NK-92 (cell line): Measurements from ENCODE around the gene SDS.

ENCODE experiments used
- DNase-seq: peaks from one replicate; lab custom pipeline; 2025; ENCODE audit not compliant: unreplicated experiment; lab: John Stamatoyannopoulos, UW

The SDS gene

DNA sequence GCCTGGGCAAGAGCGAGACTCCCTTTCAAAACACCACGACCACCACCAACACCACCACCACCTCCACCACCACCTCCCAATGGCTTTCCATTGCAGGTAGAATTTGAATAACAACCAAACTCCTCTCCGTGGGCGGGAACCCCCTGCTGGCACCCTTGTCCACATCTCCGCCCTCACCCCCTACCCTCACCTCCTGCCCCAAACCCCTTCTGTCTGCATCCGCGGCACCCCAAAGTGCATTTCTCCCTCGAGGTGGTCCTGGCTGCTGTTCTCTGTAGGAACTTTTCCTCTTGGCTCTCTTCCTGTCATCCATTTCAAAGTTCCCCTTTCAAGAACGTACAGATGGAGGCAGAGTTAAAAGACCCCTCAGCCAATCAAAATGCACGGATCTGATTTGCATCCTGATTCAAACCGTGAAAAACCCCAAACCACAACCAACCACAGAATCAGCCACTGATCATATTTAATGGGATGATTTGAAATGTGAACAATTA lies 22.3 kb upstream of the SDS start:
- no peak for DNase-seq

DNA sequence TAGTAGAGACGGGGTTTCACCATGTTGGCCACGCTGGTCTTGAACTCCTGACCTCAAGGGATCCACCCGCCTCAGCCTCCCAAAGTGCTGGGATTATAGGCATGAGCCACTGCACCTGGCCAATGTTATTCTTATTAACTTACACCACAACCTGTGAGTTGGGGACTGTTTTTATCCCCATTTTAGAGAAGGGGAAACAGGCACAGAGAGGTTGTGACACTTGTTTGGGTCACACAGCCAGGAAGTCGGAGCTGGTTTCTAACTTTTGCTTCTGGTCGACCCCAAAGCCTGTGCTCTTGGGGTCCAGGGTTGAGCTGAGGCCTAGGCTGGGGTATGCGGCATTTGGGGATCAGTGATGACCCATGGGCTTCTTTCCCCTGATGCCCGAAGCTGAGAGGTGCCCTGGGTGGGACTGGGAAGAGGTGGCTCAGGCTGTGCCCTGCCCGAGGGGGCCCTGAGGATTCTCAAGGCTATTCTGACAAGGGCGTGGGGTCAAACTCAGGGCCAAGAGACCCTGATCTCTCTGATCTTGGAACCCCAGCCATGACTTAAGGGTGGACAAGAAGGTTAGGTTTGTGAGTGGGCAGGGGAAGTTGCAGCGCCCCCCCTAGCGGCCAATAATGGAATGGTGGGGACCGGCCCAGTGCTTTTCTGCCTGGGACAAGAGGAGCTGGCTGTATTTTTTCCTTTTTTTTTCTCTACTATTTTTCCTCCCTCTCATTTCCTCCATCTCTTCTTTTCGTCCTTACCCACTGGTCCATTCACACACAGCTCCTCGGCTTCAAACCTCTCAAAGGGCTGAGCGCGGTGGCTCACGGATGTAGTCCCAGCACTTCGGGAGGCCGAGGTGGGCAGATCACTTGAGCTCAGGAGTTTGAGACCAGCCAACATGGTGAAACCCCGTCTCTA lies 21.5 kb upstream of the SDS start:
- DNase-seq, result no peak

GRCh38 chr12:113424456-113424855 lies 20.8 kb upstream of the SDS start:
- no peak for DNase-seq

DNA sequence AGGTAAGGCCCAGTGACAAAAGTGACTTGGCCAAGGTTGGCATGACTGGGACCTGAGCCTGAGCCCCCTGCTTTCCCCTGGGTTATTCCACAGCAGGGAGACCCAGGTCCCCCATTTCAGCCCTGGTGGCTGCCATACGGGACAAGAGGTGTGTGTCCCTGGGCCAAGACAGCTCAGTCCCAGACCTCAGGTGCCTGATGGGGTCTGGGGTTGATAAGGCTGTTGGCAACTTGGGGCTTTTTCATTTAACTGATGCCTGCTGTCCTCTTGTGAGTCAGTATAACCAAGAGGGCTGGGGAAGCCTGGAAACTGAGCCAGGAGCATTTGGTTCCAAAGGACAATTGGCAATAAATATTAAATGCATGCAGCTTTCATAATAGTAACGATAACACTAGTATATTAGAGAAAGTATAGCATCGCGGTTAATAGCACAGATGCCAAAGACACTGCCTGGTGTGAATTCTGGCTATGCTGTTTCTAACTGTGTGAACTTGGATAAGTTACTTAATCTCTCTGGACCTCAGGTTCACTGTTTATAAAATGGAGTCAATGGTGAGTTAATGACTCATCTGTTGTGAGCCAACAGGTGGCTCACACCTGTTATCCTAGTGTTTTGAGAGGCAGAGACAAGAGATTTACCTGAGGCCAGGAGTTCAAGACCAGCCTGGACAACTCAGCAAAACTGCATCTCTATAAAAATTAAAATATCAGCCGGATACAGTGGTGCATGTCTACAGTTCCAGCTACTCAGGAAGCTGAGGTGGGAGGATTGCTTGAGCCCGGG lies 19.4 kb upstream of the SDS start:
- no peak for DNase-seq

- DNase-seq, result no peak
Measured at GRCh38 chr12:113422030-113422885, 18.6 kb upstream of the SDS start, which contains the start of gene SDSL. Gene SDSL, plus strand, starts transcription at chr12:113422380. Its CDS starts 5,603 bp downstream, at chr12:113427983.

DNA sequence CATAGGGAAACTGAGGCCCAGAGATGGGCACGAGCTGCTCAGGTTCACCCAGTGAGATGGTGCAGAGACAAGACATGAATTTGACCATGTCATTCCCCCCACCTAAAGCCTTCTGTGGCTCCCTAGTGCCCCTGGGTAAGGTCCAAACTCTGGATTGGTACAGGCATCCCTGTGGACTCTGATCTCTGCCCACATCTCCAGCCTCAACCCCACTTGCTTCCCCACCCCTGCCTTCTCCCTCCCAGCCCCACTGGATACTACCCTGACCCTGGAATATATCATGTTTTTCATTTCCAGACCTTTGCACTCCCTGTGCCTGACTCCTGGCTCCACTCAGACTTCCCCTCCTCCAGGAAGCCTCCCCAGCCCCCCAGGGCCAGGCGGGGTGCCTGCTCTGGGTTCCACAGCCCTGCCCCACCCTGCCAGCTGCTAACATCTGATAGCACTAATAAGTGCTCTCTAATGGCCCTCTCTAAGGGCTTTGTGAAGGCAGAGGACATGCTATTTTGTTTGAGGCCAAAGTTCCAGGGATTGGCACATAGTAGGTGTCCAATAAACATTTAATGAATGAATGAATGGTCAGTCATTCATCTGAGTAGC lies 17.4 kb upstream of the SDS start:
- no peak for DNase-seq

GRCh38 chr12:113418213-113418879 lies 14.7 kb upstream of the SDS start:
- no peak for DNase-seq

DNA sequence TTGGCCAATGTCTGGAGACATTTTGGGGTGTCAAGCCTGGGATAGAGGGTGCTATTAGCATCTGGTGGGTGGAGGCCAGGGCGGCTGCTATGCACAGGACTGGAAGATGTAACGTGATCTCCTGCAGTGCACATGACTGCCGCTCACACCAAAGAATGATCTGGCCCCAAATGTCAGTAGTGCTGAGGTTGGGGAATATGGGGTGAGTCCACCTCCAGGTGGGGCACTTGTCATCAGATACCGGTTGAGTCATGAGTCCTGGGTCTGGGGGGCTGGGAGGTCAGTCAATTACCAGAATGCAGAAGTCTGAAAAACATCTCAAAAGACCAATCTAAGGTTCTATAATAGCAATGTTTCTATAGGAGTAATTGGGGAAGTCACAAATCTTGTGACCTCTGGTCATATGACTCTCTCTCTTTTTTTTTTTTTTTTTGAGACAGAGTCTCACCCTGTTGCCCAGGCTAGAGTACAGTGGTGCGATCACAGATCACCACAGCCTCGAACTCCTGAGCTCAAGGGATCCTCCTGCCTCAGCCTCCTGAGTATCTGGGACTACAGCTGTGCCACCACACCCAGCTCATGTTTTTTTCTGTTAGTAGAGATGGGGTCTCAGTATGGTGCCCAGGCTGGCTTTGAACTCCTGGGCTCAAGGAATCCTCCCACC lies 12.5 kb upstream of the SDS start:
- no peak for DNase-seq

GRCh38 chr12:113414519-113415038 lies 10.9 kb upstream of the SDS start:
- DNase-seq, result no peak

DNA sequence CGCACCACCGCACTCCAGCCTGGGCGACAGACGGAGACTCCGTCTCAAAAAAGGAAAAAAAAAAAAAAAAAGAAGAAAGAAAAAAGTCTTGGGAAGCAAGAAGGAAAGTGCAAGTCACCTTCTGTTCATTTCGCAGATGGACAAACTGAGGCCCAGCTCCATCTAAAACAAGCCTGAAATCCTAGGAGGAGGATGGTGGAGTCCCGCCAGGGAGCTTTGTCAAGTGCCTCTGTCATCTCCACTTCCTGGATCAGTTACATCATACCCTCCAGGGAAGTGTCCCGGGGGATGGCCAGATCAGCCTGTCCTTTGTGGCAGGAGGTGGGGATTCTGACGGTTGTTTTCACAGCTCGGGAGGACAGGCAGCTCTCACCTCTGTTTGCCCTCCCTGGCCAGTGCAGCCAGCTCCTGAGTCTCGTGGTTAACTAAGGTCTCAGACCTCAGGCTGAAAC lies 9.8 kb upstream of the SDS start:
- DNase-seq, result no peak

DNA sequence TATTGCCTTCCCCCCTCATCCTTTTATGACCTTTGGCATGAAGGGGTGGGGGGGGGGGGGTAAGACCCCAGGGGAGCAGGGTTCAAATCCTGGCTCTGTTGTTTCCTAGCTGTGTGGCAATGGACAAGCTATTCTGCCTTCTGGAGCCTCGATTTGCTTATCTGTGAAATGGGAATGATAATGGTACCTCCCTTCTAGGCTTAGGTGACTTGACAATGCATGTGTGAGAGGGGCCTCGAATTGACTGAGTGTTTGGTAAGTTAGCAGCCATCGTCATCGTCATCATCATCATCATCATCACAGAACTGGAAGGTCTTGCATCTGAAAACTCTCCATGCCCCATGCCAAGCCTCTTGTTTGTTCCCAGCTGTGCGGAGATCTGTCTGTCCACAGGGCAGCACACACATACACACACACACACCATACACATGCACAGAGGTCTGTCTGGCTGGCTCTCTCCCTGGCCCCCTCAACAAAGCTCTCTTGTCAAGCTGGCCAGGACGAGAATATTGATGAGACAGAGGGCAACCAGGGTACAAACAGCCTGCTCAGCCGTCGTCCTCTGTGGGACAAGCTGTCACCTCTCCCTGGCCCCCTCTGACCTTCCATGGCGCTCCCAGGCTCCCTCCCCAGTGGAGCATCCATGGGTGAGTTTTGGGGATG lies 5.9 kb upstream of the SDS start:
- no peak for DNase-seq

GRCh38 chr12:113408756-113409298 lies 5.1 kb upstream of the SDS start:
- no peak for DNase-seq

DNA sequence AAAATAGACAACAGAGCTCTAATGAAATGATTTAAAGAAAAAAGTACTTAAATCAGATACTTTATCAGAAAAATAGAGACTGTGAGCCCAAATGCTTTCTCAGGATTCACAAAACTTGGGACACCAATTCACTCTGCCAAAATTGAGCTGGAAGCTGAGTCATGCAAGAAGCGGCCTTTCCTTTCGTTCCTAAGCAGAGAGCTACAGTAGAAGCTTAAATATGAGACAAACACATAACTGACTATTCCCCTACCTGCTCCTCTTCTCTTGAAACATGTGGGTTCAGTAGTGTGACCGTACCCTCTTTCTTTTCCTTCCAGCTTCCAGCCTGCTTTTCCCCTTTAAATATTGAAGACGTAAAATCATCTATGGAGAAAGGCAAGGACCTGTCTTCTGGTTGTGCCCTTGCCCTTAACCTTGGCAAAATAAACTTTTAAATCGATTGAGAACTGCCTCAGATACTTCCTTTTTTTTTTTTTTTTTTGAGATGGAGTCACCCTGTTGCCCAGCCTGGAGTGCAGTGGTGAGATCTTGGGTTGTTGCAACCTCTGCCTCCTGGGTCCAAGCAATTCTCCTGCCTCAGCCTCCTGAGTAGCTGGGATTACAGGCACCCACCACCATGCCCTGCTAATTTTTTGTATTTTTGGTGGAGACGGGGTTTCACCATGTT lies 4.4 kb upstream of the SDS start:
- no peak for DNase-seq

DNA sequence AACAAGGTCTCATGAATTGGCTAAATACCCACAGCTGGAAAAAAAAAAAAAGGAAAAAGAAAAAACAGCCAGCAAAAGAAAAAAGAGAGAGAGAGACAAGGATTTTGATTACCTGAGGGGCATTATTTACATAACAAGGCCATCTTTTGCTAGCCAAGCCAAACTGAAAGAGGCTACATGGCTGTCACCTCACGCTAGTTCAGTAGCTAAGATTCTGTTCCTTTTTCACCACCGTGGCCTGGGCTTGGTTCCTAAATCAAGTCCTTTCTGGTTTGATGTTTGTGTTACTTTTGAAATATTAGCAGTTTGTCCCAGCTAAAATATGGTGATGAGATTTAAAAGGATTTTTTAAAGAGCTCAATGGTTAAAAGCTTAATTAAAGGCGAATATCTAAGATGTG lies 2.0 kb upstream of the SDS start:
- DNase-seq, result no peak

GRCh38 chr12:113402586-113403260 lies 964 bp downstream of the SDS start:
- DNase-seq, result no peak

DNA sequence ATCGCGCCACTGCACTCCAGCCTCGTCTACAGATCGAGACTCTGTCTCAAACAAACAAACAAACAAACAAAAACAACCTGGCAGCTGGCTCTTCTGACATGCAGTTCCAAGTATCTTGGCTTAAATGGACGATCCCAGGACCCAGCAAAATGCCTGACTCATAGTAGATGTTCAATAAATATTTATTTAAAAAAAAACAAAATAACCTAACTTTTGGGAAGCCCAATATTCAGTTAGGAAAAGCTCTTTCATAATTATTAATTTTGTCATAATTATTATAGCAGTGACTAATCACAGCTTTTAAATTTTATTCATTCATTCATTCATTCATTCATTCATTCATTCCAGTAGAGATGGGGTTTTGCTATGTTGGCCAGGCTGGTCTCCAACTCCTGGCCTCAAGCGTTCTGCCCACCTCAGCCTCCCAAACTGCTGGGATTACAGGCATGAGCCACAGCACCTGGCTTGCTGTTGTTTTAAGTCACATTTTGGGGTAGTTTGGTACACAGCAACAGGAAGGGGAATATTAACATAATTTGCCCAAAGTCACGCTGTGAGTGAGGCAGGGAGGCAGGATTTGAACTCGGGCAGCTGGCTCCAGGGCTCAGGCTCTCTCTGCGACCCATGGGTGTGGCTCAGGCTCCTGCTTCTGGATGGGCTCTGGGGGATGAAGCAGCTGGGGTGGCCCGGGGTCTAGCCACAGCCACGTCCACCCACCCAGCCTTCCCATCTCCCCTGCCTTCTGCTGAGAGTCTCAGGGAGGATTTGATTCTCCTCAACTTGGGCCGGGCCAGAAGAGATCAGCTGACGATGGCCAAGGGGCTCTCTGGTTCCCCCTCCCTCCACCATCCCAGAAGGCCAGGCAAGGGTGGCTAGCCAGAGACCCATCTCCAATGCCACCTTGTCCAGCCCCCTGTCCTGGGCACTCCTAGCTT lies 2.4 kb downstream of the SDS start:
- no peak for DNase-seq
